C1 segment of cervical spinal cord (tissue), 14 donors: ENCODE data around the gene CAMKV.
A peak's percentile ranks its signal among the peaks of the same experiment; 100 is the strongest.

Experiments
- DNase-seq, 14 donors: peaks; one replicate each; lab custom pipeline; 2025; lab: John Stamatoyannopoulos, UW

CAMKV gene

DNA sequence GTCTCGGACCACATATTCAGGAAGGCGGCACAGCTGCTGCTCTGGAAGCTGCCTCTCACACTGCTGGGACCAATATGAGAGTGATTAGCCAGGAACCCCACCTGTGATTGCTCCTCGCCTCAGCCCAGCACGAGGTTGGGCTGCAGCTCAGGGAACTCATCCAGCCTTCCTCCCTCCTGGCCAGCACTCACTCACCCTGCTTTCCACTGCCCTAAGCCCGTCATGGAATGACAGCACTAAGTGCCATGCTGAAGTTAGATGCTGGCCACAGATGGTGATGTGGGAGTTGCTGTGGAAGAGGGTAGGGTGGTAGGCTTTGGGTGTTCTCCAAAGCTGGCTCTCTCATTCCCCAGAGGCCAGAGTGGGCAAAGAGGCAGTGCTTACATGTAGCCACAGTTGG, 26.6 kb upstream of the CAMKV start:
- DNase-seq = no peak

DNA sequence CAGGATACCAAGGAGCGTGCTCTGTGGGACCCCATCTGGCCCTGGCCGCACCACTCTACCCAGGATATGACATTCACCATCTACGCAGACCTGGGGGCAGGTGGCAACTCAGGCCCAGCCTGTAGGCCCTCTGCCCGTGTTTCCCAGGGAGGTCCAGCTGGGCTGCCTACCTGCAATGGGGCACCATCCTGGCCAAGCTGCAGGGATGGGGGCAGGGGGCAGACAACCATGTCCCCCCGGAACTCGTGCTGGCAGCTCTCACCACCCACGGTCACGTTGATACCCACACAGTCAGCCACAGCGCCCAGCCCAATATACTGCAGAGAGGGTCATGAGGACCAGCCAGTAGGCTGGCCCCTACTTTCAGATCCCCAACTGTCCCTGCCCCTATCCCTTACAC, 26.1 kb upstream of the CAMKV start:
- DNase-seq = no peak

DNA sequence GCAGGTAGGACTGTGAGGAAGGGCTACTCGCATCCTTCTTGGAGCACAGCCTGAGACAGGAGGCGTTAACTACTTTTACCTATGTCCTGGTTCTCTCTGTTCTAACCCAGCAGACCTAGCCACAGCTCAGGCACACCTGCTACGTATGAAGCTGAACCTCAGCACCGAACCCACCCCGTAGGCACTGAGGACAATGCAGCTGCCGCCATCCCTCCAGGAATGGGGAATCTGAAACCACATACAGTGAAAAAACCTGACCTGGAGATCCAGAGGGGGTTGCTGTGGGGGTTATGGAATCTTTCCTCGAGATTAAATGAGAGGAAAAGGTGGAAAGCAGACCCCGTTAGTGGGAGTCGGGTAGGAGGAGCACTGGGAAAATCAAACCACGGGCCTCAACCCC, 19.6 kb upstream of the CAMKV start:
- no peak for DNase-seq

DNA sequence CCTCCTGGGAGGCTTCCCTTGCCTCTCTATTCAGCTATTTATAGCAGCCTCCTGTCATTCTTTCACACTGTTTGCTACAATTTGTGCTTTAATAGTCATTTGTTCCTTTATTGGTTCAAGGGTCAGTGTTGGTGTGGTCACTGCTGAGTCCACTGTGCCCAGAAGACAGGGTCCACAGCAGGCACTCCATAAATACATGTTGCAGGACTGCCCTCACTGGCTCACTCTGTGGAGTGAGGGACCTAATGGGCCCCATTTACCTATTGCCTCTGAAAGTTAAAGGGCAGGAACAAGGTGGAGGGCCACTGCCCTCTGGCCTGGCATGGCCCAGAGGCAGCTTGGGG, 17.2 kb upstream of the CAMKV start:
- DNase-seq = no peak

DNA sequence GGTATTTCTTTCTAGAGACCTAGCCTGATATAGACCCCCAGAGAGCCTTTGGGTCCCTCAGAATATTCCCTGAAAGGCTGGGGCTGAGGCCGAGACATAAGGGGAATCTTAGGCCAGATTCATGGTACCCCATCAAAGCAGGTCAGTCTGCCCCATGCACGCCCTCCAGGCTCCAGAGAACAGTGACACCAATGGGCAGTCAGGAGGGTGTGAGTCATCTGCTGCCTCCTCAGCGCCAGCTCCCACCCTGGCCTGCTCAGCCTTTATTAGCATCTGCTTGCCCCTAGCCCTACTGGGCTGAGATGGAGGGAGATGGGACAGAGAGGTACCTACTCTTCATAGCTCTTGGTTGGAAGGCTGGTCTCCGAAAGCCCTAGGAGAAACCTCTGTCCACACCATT, 14.3 kb upstream of the CAMKV start:
- no peak for DNase-seq

DNA sequence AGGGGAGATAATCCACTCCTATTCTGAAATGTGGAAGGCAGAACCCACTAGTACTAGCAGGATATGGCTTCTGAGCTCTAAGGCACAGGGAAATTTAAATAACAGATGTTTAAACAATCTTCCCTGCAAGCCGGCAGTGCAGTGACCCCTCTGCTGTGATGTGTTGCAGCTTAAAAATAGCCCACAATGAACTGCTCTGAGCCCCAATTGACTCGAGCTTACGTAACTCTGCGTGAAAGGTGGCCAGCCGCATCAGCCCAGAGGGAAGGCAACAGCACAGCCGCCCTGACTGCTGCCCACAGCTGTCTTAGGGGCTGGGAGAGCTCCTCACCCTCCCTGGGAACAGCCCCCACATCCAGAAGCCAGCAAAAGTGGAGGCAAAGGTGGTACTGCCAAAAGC, 12.5 kb upstream of the CAMKV start:
- no peak for DNase-seq

DNA sequence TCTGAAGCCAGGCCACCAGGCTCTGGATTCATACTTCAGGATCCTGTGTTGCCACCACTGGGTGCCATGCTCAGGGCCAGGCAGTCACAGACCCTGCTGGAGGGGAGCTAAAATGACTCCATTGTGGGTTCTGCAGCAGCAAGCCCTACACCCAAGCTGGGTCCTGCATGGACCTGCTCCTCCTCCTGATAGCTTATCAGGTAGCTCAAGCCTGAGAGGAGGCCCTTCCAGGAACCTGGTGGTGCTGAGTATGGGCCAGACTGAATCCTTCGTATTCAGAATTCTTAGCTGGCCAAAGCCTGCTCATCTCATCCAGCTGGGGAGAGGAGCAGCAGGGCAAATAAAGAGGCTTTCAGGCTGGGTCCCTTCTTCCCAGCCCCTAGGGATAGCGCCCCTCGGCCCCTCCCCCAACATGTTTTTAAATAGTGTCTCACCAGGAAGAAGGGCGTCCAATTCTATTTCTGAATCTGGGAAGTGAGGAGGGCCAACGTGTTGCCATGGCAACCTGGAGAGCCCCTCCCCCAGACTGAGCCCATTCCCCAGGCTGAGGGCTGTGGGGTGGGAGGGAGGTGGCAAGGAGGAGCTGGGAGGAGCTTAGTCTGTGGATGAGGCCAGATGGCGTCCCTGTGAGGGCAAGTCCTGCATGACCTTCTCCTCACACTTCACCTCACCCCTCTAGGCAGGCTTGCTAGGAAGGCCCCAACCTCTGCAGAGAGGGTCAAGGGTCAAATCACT, 11.0 kb upstream of the CAMKV start:
- DNase-seq = no peak

DNA sequence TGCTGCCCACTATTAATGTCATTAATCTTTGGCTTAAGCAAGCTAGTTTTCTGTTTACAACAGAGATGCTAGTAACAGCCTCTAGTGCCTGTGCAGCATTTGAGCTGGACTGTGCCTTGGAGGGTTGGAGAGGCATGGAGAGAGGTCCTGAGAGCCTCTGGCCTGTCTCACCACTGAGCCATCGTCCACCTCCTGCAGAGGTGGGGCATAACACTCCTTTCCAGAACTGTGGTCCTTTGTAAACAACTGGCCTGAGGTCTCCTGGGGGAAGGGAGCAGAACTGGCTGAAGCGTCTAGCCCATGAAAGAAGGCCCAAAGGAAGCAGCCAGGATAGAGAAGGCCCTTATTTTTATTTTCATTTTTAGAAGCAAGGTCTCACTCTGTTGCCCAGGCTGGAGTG, 10.0 kb upstream of the CAMKV start:
- no peak for DNase-seq

DNA sequence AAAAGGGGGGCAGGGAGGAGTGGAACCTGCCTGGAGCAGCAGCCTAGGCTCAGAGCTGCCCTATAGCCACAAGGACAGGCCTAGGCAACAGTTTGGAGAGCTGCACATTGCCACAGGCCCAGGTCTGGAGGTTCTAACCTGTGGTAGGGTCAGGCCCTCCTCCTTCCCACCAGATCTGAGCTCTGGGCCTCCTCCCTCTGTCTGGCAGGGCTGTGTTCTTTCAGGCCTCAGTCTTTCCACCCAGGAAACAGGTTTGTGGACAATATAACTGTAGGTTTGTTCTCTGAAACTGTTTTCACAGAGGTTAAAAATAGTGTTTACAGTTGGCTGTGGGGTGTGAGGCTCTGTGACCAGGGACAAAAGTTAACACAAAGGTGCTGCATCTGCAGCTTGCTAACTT, 9.0 kb upstream of the CAMKV start:
- DNase-seq = no peak

DNA sequence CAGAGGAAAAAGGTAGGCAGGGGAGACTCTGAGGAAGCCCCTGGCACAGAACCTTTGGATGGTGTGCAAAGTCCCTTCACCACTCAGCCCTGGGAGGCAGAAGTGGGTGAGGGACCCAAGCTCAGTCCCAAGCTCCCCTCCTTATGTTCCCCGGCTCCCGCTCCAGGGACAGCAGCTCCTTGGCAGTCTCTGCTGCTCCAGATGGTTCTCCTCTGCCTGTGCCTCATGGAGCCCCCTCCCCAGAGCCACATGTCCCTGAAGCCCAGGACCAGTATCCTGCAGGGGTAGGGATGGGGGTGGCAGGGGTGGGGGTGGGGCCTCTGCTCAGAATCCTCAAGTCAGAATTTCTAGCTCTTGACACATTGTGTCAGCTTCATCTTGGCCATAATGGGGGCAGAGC, 8.0 kb upstream of the CAMKV start:
- no peak for DNase-seq

DNA sequence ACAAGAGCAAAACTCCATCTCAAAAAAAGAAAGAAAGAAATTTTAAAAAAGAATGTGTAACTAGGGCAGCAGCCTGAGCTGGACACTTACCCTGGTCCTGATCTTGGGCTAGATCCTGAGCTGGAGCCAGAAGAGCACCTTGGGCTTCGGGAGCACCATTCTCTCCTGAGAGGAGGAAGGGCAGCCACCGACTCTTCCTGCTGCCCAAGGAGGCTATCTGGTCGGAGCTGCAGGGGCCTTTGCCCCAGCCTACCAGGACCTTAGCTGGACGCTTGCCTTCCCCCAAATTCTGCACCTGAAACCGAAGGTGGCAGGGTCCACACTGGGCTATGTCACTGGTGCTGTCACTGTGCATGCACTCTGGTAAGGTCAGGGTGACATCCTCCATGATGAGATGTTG, 6.9 kb upstream of the CAMKV start:
- DNase-seq = no peak

DNA sequence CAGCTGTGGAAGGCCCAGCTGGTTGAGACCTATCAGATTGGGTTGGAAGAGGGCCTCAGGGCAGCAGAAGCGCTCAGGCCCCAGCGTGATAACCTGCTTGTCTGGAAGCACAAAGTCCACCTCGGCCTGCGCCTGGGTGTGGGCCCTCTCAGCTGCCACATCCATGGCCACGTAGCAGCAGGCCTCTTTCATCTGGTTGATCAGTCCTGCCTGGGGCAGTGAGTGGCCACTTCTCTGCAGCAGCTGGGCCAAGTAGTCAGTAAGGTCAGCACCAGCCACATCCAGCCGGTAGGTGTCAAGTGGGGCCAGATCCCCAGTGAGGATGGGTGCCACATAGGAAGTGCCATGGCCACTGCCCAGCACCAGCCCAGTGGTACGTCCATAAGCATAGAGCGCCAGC, 3.9 kb upstream of the CAMKV start:
- DNase-seq = no peak

DNA sequence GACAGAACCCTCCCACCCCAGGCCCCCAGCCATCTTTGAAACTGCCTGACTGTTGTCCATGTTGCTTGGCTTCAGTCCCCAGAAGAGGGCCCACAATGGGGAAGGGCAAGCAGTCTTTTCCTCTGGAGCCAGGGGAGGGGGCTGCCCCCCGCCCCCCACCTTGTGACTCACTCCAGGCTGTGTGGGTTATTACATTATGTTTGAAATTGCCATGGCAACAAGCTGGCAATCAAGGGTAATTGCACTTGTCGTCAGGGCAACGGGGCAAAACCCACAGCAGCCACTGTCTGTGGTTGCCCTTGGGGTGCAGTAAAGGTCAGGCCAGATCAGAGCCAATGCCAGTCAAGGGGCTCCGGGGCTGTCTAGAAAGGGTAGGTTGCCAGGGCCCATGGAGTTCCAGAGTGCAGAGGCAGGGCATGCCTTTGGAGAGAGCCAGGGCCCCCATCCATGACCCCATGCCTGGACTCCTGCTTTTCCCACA, 3.1 kb upstream of the CAMKV start:
- peak in 2 of 14 donors; percentile 31 to 34 for DNase-seq

DNA sequence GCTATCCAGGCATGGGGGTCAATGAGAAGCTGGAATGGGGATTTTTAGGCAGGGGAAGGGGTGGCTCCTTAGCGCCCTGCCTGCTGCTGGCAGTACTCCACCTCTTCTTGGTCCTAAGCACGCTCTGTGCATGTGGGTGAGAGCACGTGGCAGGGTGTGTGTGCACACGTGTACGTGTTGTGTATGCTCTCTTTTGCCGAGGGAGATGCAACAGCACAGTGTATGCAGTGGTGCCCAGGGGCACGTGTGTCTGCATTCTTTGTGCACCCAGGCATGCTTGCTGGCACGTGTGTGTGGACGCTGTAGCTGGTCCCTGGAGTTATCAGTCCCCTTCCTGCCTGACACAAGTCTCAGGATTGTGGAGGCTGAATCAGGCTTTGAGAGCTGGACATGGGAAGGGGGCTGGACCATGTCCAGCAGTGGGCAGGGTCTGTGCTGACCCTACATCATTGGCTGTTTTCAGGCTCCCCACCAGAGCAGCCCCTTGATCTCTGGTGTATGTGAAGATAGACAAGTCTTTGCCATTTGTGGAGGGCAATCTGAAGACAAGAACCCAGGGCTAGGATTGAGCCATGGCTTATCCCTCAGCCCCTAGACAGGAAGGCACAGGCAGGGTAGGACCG, 1.9 kb upstream of the CAMKV start:
- DNase-seq = no peak

DNA sequence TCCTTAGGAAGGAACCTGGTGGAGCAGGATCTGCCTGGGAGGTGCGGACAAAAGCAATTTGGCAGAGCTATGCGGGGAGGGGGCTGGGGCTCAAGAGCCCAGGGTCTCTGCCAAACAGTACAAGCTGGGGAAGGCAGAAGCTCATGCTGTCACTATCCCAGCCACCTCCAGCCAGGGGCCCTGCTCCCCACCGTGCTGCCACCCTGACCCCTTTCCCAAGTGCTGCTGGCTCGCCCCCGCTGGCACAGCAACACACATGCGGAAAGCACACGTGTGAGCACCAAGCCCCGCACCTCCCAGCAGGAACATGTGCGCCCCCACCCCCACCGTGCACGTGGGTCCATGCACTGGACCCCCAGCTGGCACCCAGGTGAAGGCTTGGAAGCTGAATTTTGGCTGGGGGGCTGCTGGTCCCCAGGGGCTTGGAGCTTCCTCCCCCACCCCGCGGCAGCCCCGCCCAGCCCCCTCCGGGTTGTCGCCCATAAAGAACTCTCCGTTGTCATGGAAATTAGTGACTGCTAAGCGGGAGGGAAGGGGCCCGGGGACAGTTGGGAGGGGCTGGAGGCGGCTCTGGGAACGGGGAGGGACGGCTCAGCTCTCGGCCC, 742 bp downstream of the CAMKV start:
- no peak for DNase-seq

DNA sequence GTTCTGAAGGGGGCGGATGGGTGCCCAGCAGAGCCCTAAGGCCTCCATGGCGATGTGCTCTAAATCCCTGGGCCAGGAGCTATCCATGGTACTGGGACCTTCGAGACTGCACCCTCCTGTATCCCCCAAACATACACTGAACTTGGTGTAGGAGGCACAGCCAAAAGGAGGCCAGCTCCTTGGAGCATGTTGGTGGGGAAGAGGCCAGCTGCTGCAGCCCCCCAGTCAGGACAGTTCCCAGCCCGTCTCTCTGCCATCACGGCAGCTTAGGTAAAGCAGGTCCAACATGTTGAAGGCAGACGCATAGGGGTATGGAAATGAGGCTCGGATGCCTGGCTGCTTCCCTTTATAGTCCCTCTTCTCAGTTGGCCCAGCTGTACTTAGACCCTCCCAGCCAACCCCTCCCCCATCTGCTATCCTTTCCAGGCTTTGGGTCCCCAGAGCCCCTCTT, 1.8 kb downstream of the CAMKV start:
- DNase-seq = no peak

DNA sequence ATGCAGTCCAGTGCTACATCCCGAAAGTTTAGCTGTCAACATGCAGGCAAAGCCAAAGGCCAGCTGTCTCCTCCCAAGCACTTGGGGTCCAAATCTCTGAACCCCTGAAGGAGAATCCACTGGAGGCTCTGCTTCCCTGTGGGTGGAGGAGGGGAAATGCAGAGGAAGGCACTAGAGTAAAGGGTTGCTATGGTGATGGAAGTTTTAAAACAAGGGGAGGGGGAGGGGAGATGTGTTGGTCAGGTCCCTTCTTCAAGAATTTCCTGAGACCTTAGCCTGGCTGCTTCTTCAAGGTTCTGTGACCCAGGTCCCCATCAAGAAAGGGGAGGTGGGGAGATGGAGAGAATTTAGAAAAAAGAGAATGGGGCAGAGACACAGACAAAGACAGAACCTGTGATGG, 2.3 kb downstream of the CAMKV start:
- no peak for DNase-seq

DNA sequence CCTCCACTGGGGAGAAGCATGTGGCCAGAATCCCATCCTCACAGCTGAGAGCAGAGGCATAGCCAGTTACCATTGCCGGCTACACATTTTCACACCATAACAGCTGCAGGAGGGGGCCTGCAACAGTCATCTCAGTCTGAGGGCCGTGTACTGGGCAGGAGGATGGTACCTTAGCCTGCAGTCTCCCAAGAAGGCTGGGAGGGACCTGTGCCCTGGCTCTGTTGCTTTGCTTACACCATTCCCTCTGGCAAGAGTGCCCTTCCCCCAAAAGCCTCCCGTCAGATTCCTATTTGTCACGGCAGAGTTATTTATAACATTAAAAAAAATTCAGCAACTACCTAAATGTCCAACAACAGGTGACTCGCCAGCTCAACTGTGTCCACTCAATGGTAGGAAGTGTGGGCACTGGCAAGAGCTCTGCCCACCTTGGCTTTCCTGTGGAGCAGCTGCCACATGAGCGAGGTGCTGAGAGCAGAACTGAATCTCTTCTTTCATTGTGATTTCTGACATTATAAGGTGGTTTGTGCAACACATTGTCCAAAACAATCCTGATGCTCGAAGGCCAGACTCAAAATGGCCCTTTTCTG, 4.4 kb downstream of the CAMKV start:
- no peak for DNase-seq

DNA sequence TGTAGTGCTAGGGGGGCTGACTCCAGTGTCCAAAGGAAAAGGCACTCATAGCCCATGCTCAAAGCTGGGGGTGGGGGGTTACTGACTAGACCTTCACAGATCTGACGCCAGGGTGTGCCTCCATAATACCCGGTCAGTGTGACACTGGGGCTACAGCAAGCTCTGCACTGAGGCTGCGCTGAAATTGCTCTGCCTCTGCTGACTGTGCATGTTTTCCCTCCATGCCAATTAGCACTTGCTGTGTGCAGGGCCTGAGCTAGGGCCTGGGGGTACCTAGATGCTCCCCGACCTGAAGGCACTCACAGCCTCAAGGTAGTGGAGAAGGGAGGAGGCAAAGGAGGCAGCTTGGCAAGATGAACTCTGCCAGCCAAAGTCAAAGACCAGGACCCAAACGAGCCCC, 5.2 kb downstream of the CAMKV start:
- DNase-seq = no peak

DNA sequence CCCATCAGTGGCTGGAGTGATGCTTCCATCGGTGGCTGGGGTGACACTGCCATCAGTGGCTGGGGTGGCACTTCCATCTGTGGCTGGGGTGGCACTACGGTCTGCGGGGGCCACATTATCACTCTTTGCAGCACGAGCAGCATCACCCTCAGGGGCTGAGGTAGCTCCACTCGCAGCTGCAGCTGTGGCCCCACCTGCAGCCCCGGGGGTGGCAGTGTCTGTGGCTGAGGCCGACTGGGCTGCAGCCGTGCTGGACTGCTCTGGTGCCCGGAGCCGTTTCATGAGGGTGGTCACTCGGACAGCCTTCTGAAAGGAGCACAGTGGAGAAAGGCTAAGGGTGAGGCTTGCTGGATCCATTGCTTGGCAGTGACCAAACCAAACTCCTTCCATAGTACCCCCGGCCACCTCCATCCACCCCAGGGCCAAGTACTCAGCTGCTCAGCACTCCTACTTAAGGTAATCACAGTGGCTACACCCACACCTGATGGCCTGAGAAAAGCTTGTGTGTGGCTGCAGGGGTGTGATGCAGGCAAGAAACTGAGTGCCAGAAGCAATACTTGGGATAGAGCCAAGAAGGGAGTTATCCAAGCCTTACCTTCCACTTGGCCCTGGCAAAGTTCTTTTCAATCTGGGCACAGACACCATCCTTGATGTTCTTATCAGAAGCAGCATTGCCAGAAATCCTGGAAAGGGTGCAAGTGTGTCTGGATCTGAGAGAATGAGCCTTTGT, 10.0 kb downstream of the CAMKV start:
- DNase-seq = no peak

DNA sequence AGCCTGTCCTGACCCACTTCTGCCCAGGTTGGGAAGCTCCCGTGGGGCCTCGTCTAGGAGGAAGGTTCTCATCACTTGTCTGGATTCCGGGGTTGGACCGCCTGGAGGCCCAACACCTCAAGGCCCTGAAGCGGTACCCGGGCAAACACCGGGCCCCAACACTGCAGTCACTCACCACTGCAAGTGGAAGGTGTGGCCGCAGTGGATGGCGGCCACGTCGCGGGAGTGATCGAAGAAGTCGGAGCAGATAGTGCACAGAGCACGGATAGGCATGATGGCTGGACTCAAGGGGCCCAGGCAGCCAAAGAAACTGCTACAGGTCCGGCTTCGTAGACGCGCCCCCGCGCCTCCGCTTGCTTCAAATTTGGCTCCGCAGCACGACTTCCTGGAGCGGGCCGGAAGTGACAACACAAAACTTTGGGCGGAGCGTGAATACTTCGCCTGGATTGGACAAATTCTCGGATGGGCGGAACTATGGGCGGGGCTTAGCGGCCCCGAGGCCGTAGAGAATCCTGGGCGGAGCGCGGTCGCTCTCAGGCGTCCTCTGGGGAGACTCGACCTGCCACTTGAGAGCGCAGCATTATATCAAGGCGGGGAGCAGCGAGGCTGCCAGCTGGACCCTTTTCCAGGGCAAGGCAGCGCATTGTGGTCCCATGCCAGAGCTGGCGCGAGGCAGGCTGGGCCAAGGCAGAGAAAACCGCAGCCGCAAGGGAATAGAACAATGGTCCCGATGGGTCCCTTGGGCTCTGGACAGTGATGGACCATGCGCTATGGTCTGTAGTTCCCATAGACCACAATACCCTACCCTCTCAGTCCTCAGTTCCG, 13.3 kb downstream of the CAMKV start, which contains the start of gene TRAIP:
Gene TRAIP (minus strand): TSS at position 384 of the 825 bp plus-strand sequence. CDS start 111 bp downstream, at position 273.
- peak; percentile 42 to 91 (median 84) for DNase-seq
